HepG2 (cell line): ENCODE data around the gene JSRP1. TPM values are rescaled to one million over a fixed set of nuclear protein-coding genes. Genes with fewer than 3 reads are reported as not detected.
A peak's percentile ranks its signal among the peaks of the same experiment; 100 is the strongest.

Source experiments
- AGO1 ChIP-seq: fragments of 200-400 bp; formaldehyde crosslinking; IDR thresholded peaks from 2 replicates; pipeline ENCODE4 v1.6.1; 2017; ENCODE audit warnings: mild to moderate bottlenecking, low read depth, low read length, moderate library complexity; ENCODE audit not compliant: poor library complexity, severe bottlenecking
- BCL3 ChIP-seq: sonication (generic); formaldehyde crosslinking; IDR thresholded peaks from 2 replicates; pipeline ENCODE4 v1.5.1; 2020; ENCODE audit warnings: mild to moderate bottlenecking, missing genetic modification reagents, moderate library complexity
- GATAD2A ChIP-seq: IDR thresholded peaks from 2 replicates; pipeline ENCODE4 v1.6.1; 2016
- NFATC3 ChIP-seq: sonication (generic); formaldehyde crosslinking; IDR thresholded peaks from 2 replicates; pipeline ENCODE4 v1.5.1; 2020; ENCODE audit warnings: mild to moderate bottlenecking, missing genetic modification reagents
- NRL ChIP-seq: sonication (generic); formaldehyde crosslinking; IDR thresholded peaks from 2 replicates; pipeline ENCODE4 v1.5.0; 2020; ENCODE audit warnings: missing genetic modification reagents, mild to moderate bottlenecking, moderate library complexity, borderline replicate concordance
- SAFB2 ChIP-seq: sonication (generic); formaldehyde crosslinking; IDR thresholded peaks from 2 replicates; pipeline ENCODE4 v1.5.1; 2020; ENCODE audit warnings: missing genetic modification reagents, low read depth, mild to moderate bottlenecking, borderline replicate concordance
- SALL2 ChIP-seq: sonication (generic); formaldehyde crosslinking; IDR thresholded peaks from 2 replicates; pipeline ENCODE4 v1.8.1; 2023; ENCODE audit warnings: mild to moderate bottlenecking, missing genetic modification reagents, inconsistent platforms
- SP140L ChIP-seq: sonication (generic); formaldehyde crosslinking; IDR thresholded peaks from 2 replicates; pipeline ENCODE4 v1.4.0; 2020; ENCODE audit warnings: missing genetic modification reagents, borderline replicate concordance
- TCF7L2 ChIP-seq: IDR thresholded peaks from 2 replicates; pipeline ENCODE4 v1.6.1; 2011; ENCODE audit warnings: mild to moderate bottlenecking, low read depth, low read length, moderate library complexity
- TRIM24 ChIP-seq: sonication (generic); formaldehyde crosslinking; IDR thresholded peaks from 2 replicates; pipeline ENCODE4 v1.8.0; 2022; ENCODE audit warnings: mild to moderate bottlenecking, missing genetic modification reagents
- UBTF ChIP-seq: sonication (generic); formaldehyde crosslinking; IDR thresholded peaks from 2 replicates; pipeline ENCODE4 v1.4.0; 2020; ENCODE audit warnings: mild to moderate bottlenecking, missing genetic modification reagents
- ZFP36 ChIP-seq: fragments of 150-350 bp; IDR thresholded peaks from 2 replicates; pipeline ENCODE4 v1.6.1; 2018; ENCODE audit warnings: borderline replicate concordance, low read length, low read depth; ENCODE audit not compliant: partially characterized antibody
- ZNF12 ChIP-seq: sonication (generic); formaldehyde crosslinking; IDR thresholded peaks from 2 replicates; pipeline ENCODE4 v1.5.0; 2020; ENCODE audit warnings: missing genetic modification reagents
- ZNF230 ChIP-seq: sonication (generic); formaldehyde crosslinking; IDR thresholded peaks from 2 replicates; pipeline ENCODE4 v1.4.0; 2020; ENCODE audit warnings: mild to moderate bottlenecking, missing genetic modification reagents
- ZNF329 ChIP-seq: sonication (generic); formaldehyde crosslinking; IDR thresholded peaks from 2 replicates; pipeline ENCODE4 v1.9.0; 2021; ENCODE audit warnings: low read depth, mild to moderate bottlenecking, missing genetic modification reagents
- ZNF496 ChIP-seq: sonication (generic); formaldehyde crosslinking; IDR thresholded peaks from 2 replicates; pipeline ENCODE4 v1.8.1; 2023; ENCODE audit warnings: mild to moderate bottlenecking, moderate library complexity, missing genetic modification reagents; ENCODE audit not compliant: insufficient replicate concordance
- ZNF607 ChIP-seq: sonication (generic); formaldehyde crosslinking; IDR thresholded peaks from 2 replicates; pipeline ENCODE4 v1.5.1; 2020; ENCODE audit warnings: missing genetic modification reagents, mild to moderate bottlenecking, borderline replicate concordance
- ZNF713 ChIP-seq: sonication (generic); formaldehyde crosslinking; IDR thresholded peaks from 2 replicates; pipeline ENCODE4 v1.4.0; 2020; ENCODE audit warnings: mild to moderate bottlenecking, missing genetic modification reagents
- polyA plus RNA-seq, 8 experiments: library from polyadenylated mRNA; depleted of rRNA in 3 of 8; stranded (reverse) in 7 of 8; unstranded in 1 of 8; fragments of >200 nt; fragmentation: Illumina TruSeq in 4 of 8; extraction: Trizol in 4 of 8; gene quantifications; 2 replicates each; pipeline versions ENCODE4 v1.2.1 to v1.2.3, GENCODE V29; 2011 to 2016; ENCODE audit warnings: low read depth in 4 of 8, missing spikeins in 1 of 8, mixed read lengths in 1 of 8; ENCODE audit not compliant: insufficient read depth in 1 of 8
- total RNA-seq, 5 experiments: library from RNA; depleted of rRNA; stranded (reverse); fragments of >200 nt; fragmentation: Illumina TruSeq; extraction: Trizol; gene quantifications; 2 replicates each; pipeline ENCODE4 v1.2.3, GENCODE V29; 2016; ENCODE audit warnings: low read depth in 1 of 5
- TF ChIP-seq, protein P1 (sequence below): sonication (generic); formaldehyde crosslinking; IDR thresholded peaks from 2 replicates; pipeline ENCODE4 v1.8.0; 2023; ENCODE audit warnings: mild to moderate bottlenecking, missing genetic modification reagents
- TF ChIP-seq, protein P2 (sequence below): sonication (generic); formaldehyde crosslinking; IDR thresholded peaks from 2 replicates; pipeline ENCODE4 v1.8.0; 2022; ENCODE audit warnings: missing genetic modification reagents, mild to moderate bottlenecking, inconsistent platforms, borderline replicate concordance
- TF ChIP-seq, protein P3 (sequence below): sonication (generic); formaldehyde crosslinking; IDR thresholded peaks from 2 replicates; pipeline ENCODE4 v1.8.0; 2022; ENCODE audit warnings: mild to moderate bottlenecking, missing genetic modification reagents

JSRP1 gene
- total and polyA plus RNA-seq, 2 of the 13 experiments (the other 11 are each of a cell fraction or from before 2014, with no cell fraction given), result 0.16 to 0.38 TPM

- TF ChIP-seq NFATC3 (0 out of 2 replicates have a peak, but pooled peaks have one; percentile 55), ZNF713 (CRISPR knock-in tag) (no peak), ZNF496 (no peak), UBTF (peak; percentile 51), ZNF230 (peak; percentile 55; the same call in 1 of the 2 replicates), GATAD2A (CRISPR knock-in tag) (no peak), AGO1 (no peak), ZNF607 (peak; percentile 82), SAFB2 (CRISPR knock-in tag) (peak; percentile 78; the same call in 1 of the 2 replicates), SALL2 (CRISPR knock-in tag) (peak; percentile 90), TCF7L2 (no peak), ZNF12 (CRISPR knock-in tag) (peak; percentile 58; the same call in 1 of the 2 replicates), NRL (CRISPR knock-in tag) (peak; percentile 67; the same call in 1 of the 2 replicates), TRIM24 (CRISPR knock-in tag) (no peak), ZFP36 (no peak), BCL3 (peak; percentile 43; the same call in 1 of the 2 replicates), ZNF329 (CRISPR knock-in tag) (no peak), SP140L (CRISPR knock-in tag) (no peak)
- TF ChIP-seq, protein P1, sequence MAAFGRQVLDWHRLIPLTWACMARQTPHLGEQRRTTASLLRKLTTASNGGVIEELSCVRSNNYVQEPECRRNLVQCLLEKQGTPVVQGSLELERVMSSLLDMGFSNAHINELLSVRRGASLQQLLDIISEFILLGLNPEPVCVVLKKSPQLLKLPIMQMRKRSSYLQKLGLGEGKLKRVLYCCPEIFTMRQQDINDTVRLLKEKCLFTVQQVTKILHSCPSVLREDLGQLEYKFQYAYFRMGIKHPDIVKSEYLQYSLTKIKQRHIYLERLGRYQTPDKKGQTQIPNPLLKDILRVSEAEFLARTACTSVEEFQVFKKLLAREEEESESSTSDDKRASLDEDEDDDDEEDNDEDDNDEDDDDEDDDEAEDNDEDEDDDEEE (CRISPR knock-in tag), result no peak
- TF ChIP-seq, protein P2, sequence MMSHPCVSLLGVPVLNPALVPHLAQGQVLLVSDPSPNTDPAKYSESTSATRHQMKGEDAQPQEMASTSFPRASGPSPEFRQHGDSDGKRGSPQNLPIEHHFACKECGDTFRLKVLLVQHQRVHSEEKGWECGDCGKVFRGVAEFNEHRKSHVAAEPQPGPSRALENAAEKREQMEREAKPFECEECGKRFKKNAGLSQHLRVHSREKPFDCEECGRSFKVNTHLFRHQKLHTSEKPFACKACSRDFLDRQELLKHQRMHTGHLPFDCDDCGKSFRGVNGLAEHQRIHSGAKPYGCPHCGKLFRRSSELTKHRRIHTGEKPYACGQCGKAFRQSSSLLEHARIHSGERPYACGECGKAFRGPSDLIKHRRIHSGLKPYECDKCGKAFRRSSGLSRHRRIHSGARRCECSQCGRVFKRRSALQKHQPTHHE (CRISPR knock-in tag), result peak; percentile 76; the same call in 1 of the 2 replicates
- TF ChIP-seq, protein P3, sequence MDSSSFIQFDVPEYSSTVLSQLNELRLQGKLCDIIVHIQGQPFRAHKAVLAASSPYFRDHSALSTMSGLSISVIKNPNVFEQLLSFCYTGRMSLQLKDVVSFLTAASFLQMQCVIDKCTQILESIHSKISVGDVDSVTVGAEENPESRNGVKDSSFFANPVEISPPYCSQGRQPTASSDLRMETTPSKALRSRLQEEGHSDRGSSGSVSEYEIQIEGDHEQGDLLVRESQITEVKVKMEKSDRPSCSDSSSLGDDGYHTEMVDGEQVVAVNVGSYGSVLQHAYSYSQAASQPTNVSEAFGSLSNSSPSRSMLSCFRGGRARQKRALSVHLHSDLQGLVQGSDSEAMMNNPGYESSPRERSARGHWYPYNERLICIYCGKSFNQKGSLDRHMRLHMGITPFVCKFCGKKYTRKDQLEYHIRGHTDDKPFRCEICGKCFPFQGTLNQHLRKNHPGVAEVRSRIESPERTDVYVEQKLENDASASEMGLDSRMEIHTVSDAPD, result peak; percentile 58; the same call in 1 of the 2 replicates
Measured at GRCh38 chr19:2269244-2270156, 13.3 kb upstream of the JSRP1 start (continued).
